HG03139 (cell line): ENCODE measurements around the gene DBF4.
"Not testable (repeated sequence)": the region's sequence is repeated elsewhere in the genome, so short reads cannot be mapped to it uniquely, and the experiment has no call there.

ENCODE experiments used
- ATAC-seq: cut with Tn5 transposase; IDR thresholded peaks from one replicate; pipeline ENCODE4 v1.9.1; 2021; ENCODE audit not compliant: unreplicated experiment

The DBF4 gene

GRCh38 chr7:87876040-87876868, at the start of gene DBF4, which contains the start of gene SLC25A40:
Gene DBF4 (plus strand): TSS chr7:87876493. CDS start chr7:87876733, 240 bp downstream.
Gene SLC25A40 (minus strand): TSS chr7:87876360. CDS start chr7:87858727, 17,633 bp downstream.
- peak; percentile 87 for ATAC-seq

- not testable (repeated sequence) for ATAC-seq
Measured at GRCh38 chr7:87828383-87828782, 47.9 kb upstream of the DBF4 start.

GRCh38 chr7:87831097-87831496, 45.2 kb upstream of the DBF4 start:
- ATAC-seq: no peak

GRCh38 chr7:87833130-87833529, 43.2 kb upstream of the DBF4 start:
- ATAC-seq: no peak

GRCh38 chr7:87837597-87837996, 38.7 kb upstream of the DBF4 start:
- ATAC-seq: no peak

GRCh38 chr7:87850836-87851593, 25.3 kb upstream of the DBF4 start:
- ATAC-seq: no peak

- no peak for ATAC-seq
Measured at GRCh38 chr7:87852306-87852705, 24.0 kb upstream of the DBF4 start.

GRCh38 chr7:87853237-87853864, 22.9 kb upstream of the DBF4 start:
- no peak for ATAC-seq

GRCh38 chr7:87858417-87859100, 17.7 kb upstream of the DBF4 start:
- no peak for ATAC-seq

GRCh38 chr7:87866089-87866488, 10.2 kb upstream of the DBF4 start:
- no peak for ATAC-seq

GRCh38 chr7:87866533-87866932, 9.8 kb upstream of the DBF4 start:
- not testable (repeated sequence) for ATAC-seq

GRCh38 chr7:87870471-87870870, 5.8 kb upstream of the DBF4 start:
- ATAC-seq: no peak

- no peak for ATAC-seq
Measured at GRCh38 chr7:87872346-87872745, 3.9 kb upstream of the DBF4 start.

- not testable (repeated sequence) for ATAC-seq
Measured at GRCh38 chr7:87873328-87873727, 3.0 kb upstream of the DBF4 start.

- no peak for ATAC-seq
Measured at GRCh38 chr7:87874066-87874465, 2.2 kb upstream of the DBF4 start.

- ATAC-seq: peak; percentile 17
Measured at GRCh38 chr7:87875151-87876039, 898 bp upstream of the DBF4 start.

GRCh38 chr7:87876869-87877234, 559 bp downstream of the DBF4 start:
- ATAC-seq: no peak

GRCh38 chr7:87877366-87878040, 1.2 kb downstream of the DBF4 start:
- ATAC-seq: no peak

GRCh38 chr7:87878208-87878735, 2.0 kb downstream of the DBF4 start:
- no peak for ATAC-seq
